Tibial artery (tissue), 4 donors: ENCODE measurements around the gene OTOP1.
"Not testable (repeated sequence)": the region's sequence is repeated elsewhere in the genome, so short reads cannot be mapped to it uniquely, and the experiment has no call there.

Source experiments
- DNase-seq, 2 donors: peaks; one replicate each; pipeline ENCODE4 v3.0.0-alpha.2; 2019
- H3K27ac ChIP-seq, 2 donors: fragments of 200-600 bp; sonication (generic) in 1 of 2; 1 replicate in 1 of 2; 2 replicates in 1 of 2; pipeline ENCODE4 v1.5.1; 2018 to 2019; ENCODE audit warnings: mild to moderate bottlenecking in 1 of 2
- H3K27me3 ChIP-seq, 2 donors: fragments of 200-600 bp; sonication (generic) in 1 of 2; one replicate each; pipeline versions ENCODE4 v1.5.1 to v1.6.0; 2016 to 2019
- H3K36me3 ChIP-seq, 3 donors: fragments of 200-600 bp; sonication (generic) in 2 of 3; one replicate each; pipeline ENCODE4 v1.5.1; 2016 to 2019; ENCODE audit warnings: mild to moderate bottlenecking in 2 of 3
- H3K4me1 ChIP-seq, 4 donors: fragments of 200-600 bp; sonication (generic) in 2 of 4; 1 replicate in 3 of 4; 2 replicates in 1 of 4; pipeline ENCODE4 v1.5.1; 2016 to 2019
- H3K4me3 ChIP-seq, 2 donors: fragments of 200-600 bp; sonication (generic) in 1 of 2; 1 replicate in 1 of 2; 2 replicates in 1 of 2; pipeline ENCODE4 v1.5.1; 2018 to 2019; ENCODE audit warnings: mild to moderate bottlenecking in 2 of 2
- H3K9me3 ChIP-seq, 3 donors: fragments of 200-600 bp; sonication (generic) in 1 of 3; one replicate each; pipeline ENCODE4 v1.5.1; 2016 to 2019
- CTCF ChIP-seq, 2 experiments: fragments of 200-600 bp in 1 of 2; fragments of 450-650 bp in 1 of 2; IDR thresholded peaks; one replicate each; pipeline ENCODE4 v1.5.1; 2017 to 2019; ENCODE audit warnings: antibody characterized with exemption in 2 of 2, mild to moderate bottlenecking in 1 of 2, moderate library complexity in 1 of 2
- intact Hi-C: fragments of 100-400 bp; cut with DNase I; formaldehyde crosslinking; loops from one replicate; pipeline ENCODE4 v1.15.0; 2023; ENCODE audit warnings: low total_unique reads

Gene OTOP1

GRCh38 chr4:4227510-4228355, 1.0 kb upstream of the OTOP1 start:
- no peak overlapping the region for H3K4me3 ChIP-seq
- H3K27me3 ChIP-seq: peaks cover 0 to 46% of the 10 kb centered on the region in 2 donors
- no peaks in the 10 kb centered on the region for H3K36me3 ChIP-seq
- TF ChIP-seq CTCF (IDR thresholded peaks at IDR 0.05): no peak
- H3K27ac ChIP-seq: no peak overlapping the region
- DNase-seq: no peak
- intact Hi-C loops: no loop called here
- no peaks in the 10 kb centered on the region for H3K9me3 ChIP-seq
- H3K4me1 ChIP-seq: peaks cover 0 to 3% (median 0%) of the 10 kb centered on the region in 4 donors

- H3K27me3 ChIP-seq: peaks cover 0 to 49% of the 10 kb centered on the region in 2 donors
- no peak for TF ChIP-seq CTCF (IDR thresholded peaks at IDR 0.05)
Observed at GRCh38 chr4:4225915-4226605, 669 bp downstream of the OTOP1 start.

GRCh38 chr4:4217113-4217512, 9.6 kb downstream of the OTOP1 start:
- no peak for TF ChIP-seq CTCF (IDR thresholded peaks at IDR 0.05)
- no peaks in the 10 kb centered on the region for H3K4me1 ChIP-seq
- no peaks in the 10 kb centered on the region for H3K9me3 ChIP-seq
- H3K27ac ChIP-seq: no peak overlapping the region
- intact Hi-C loops: no loop called here
- no peaks in the 10 kb centered on the region for H3K36me3 ChIP-seq
- no peak overlapping the region for H3K4me3 ChIP-seq
- no peak for DNase-seq
- peaks cover 0 to 5% of the 10 kb centered on the region in 2 donors for H3K27me3 ChIP-seq

More at GRCh38 chr4:4225915-4226605, 669 bp downstream of the OTOP1 start:
- no peak for DNase-seq
- Histone ChIP-seq H3K27ac (no peak overlapping the region), H3K4me1 (peaks cover 0 to 3% (median 0%) of the 10 kb centered on the region in 4 donors), H3K36me3 (no peaks in the 10 kb centered on the region), H3K9me3 (no peaks in the 10 kb centered on the region), H3K4me3 (no peak overlapping the region)
- intact Hi-C loops: no loop called here

GRCh38 chr4:4216648-4217047, 10.1 kb downstream of the OTOP1 start:
- no peaks in the 10 kb centered on the region for H3K4me1 ChIP-seq
- H3K4me3 ChIP-seq: no peak overlapping the region
- DNase-seq: no peak
- no peaks in the 10 kb centered on the region for H3K9me3 ChIP-seq
- intact Hi-C loops: no loop called here
- no peak overlapping the region for H3K27ac ChIP-seq
- peaks cover 0 to 5% of the 10 kb centered on the region in 2 donors for H3K27me3 ChIP-seq
- TF ChIP-seq CTCF (IDR thresholded peaks at IDR 0.05): no peak
- H3K36me3 ChIP-seq: no peaks in the 10 kb centered on the region

GRCh38 chr4:4213674-4214073, 13.1 kb downstream of the OTOP1 start:
- H3K27me3 ChIP-seq, H3K36me3 ChIP-seq, H3K27ac ChIP-seq, H3K4me3 ChIP-seq, H3K4me1 ChIP-seq, H3K9me3 ChIP-seq, intact Hi-C loops, DNase-seq: not testable (repeated sequence)

GRCh38 chr4:4206204-4206603, 20.5 kb downstream of the OTOP1 start:
- Histone ChIP-seq H3K27ac (no peak overlapping the region), H3K4me1 (no peaks in the 10 kb centered on the region), H3K4me3 (no peak overlapping the region), H3K9me3 (no peaks in the 10 kb centered on the region), H3K27me3 (peaks cover 0 to 2% of the 10 kb centered on the region in 2 donors), H3K36me3 (no peaks in the 10 kb centered on the region)
- intact Hi-C loops: no loop called here
- no peak for TF ChIP-seq CTCF (IDR thresholded peaks at IDR 0.05)
- no peak for DNase-seq
